Measurements from ENCODE around the gene THOP1. TPM values are rescaled to one million over a fixed set of nuclear protein-coding genes. Genes with fewer than 3 reads are reported as not detected.

The THOP1 gene
- total and polyA plus RNA-seq, 9 donors = 11.3 to 54.7 (median 39.5) TPM

- intact Hi-C loops (cut with DNase I) = loop anchor here in 3 of 4 donors (5.0 kb wide), 2 partner anchors 99 to 104 kb away; no protein-coding TSS in a partner anchor
Observed at GRCh38 chr19:2750808-2751437, 34.4 kb upstream of the THOP1 start.

GRCh38 chr19:2751438-2751830 lies 33.9 kb upstream of the THOP1 start:
- Histone ChIP-seq H3K4me3 (no peak overlapping the region), H3K9me3 (no peaks in the 10 kb centered on the region), H3K27ac (no peak overlapping the region), H3K27me3 (no peaks in the 10 kb centered on the region), H3K4me1 (ENCODE audit: insufficient read depth) (peaks cover 3% of the 10 kb centered on the region), H3K36me3 (no peaks in the 10 kb centered on the region)
- intact Hi-C loops (cut with DNase I) = loop anchor here in 3 of 4 donors (5.0 kb wide), 2 partner anchors 99 to 104 kb away; no protein-coding TSS in a partner anchor
- DNase-seq = no peak
- WGBS, 3 donors = 78 to 88% (median 81%) methylated on average over 20 to 21 of the region's 21 CpGs
- TF ChIP-seq POLR2A (IDR thresholded peaks at IDR 0.05) (no peak), CTCF (IDR thresholded peaks at IDR 0.05) (no peak), EP300 (IDR thresholded peaks at IDR 0.05) (no peak)

More at GRCh38 chr19:2750808-2751437, 34.4 kb upstream of the THOP1 start:
- H3K9me3 ChIP-seq = no peaks in the 10 kb centered on the region
- DNase-seq = no peak
- WGBS, 3 donors = 64 to 74% (median 69%) methylated on average over 17 of the region's 17 CpGs
- H3K4me1 ChIP-seq (ENCODE audit: insufficient read depth) = peaks cover 3% of the 10 kb centered on the region
- no peak overlapping the region for H3K4me3 ChIP-seq
- no peaks in the 10 kb centered on the region for H3K36me3 ChIP-seq
- TF ChIP-seq POLR2A (IDR thresholded peaks at IDR 0.05) (no peak), EP300 (IDR thresholded peaks at IDR 0.05) (no peak), CTCF (IDR thresholded peaks at IDR 0.05) (no peak)
- H3K27ac ChIP-seq = no peak overlapping the region
- H3K27me3 ChIP-seq = no peaks in the 10 kb centered on the region

GRCh38 chr19:2754659-2755447 lies 30.4 kb upstream of the THOP1 start:
- intact Hi-C loops (cut with DNase I) = loop anchor here in 3 of 4 donors (5.0 kb wide), 2 partner anchors 103 to 108 kb away; no protein-coding TSS in a partner anchor
- 83 to 89% (median 85%) methylated on average over 43 of the region's 43 CpGs for WGBS, 3 donors

GRCh38 chr19:2755448-2755705 lies 29.9 kb upstream of the THOP1 start:
- no peak for TF ChIP-seq POLR2A (IDR thresholded peaks at IDR 0.05)
- no peak for TF ChIP-seq EP300 (IDR thresholded peaks at IDR 0.05)
- no peak for TF ChIP-seq CTCF (IDR thresholded peaks at IDR 0.05)
- Histone ChIP-seq H3K4me1 (ENCODE audit: insufficient read depth) (no peaks in the 10 kb centered on the region), H3K27ac (no peak overlapping the region), H3K27me3 (no peaks in the 10 kb centered on the region), H3K4me3 (no peak overlapping the region), H3K9me3 (no peaks in the 10 kb centered on the region), H3K36me3 (no peaks in the 10 kb centered on the region)
- WGBS, 3 donors = 85 to 90% (median 86%) methylated on average over 16 of the region's 16 CpGs
- DNase-seq = no peak
- intact Hi-C loops (cut with DNase I) = no loop called here

More at GRCh38 chr19:2754659-2755447, 30.4 kb upstream of the THOP1 start:
- no peaks in the 10 kb centered on the region for H3K36me3 ChIP-seq
- H3K4me3 ChIP-seq = no peak overlapping the region
- H3K27ac ChIP-seq = no peak overlapping the region
- no peaks in the 10 kb centered on the region for H3K4me1 ChIP-seq (ENCODE audit: insufficient read depth)
- DNase-seq = no peak
- no peaks in the 10 kb centered on the region for H3K27me3 ChIP-seq
- no peaks in the 10 kb centered on the region for H3K9me3 ChIP-seq
- TF ChIP-seq CTCF (IDR thresholded peaks at IDR 0.05) (no peak), POLR2A (IDR thresholded peaks at IDR 0.05) (no peak)

All from ovary (tissue), 9 donors.